Ovary (tissue), 3 donors: ENCODE data around the gene LAMA2.

Experiments
- CTCF ChIP-seq, 3 donors: fragments of 450-650 bp in 2 of 3; fragments of 200-600 bp in 1 of 3; IDR thresholded peaks; one replicate each; pipeline versions ENCODE4 v1.5.1 to v1.8.0; 2016 to 2022; ENCODE audit warnings: antibody characterized with exemption in 3 of 3, mild to moderate bottlenecking in 1 of 3
- EP300 ChIP-seq: sonication (generic); formaldehyde crosslinking; IDR thresholded peaks from one replicate; pipeline ENCODE4 v1.6.1; 2017; ENCODE audit warnings: antibody characterized with exemption
- donor health status: DM: no; HTN: no; CAD: no.

- no peak for TF ChIP-seq CTCF (IDR thresholded peaks at IDR 0.05)
- no peak for TF ChIP-seq EP300
Observed at GRCh38 chr6:129491436-129491835, 608.5 kb downstream of the LAMA2 start.
